Cardiac septum (tissue), 1 donor: Measurements from ENCODE around the gene GPR75. TPM values are rescaled to one million over a fixed set of nuclear protein-coding genes. Genes with fewer than 3 reads are reported as not detected.

Experiments used
- DNase-seq: peaks from one replicate; pipeline ENCODE4 v3.0.0-alpha.2; 2020; ENCODE audit warnings: low spot score
- intact Hi-C: fragments of 100-400 bp; cut with DNase I; formaldehyde crosslinking; loops from one replicate; pipeline ENCODE4 v1.14.0; 2022
- microRNA-seq: library from miRNA; unstranded; fragments of <30 nt; microRNA quantifications from one replicate; pipeline ENCODE4 v1.2.0, GENCODE V29; 2020
- total RNA-seq: library from RNA; stranded (reverse); fragmentation: NEBNext Ultra II Directional; extraction: Animal tissue kit (Norgen Biotek cat#: 25700); gene quantifications from one replicate; pipeline ENCODE4 v1.2.1, GENCODE V29; 2021
- donor health status: DM: no; HTN: no; CAD: no.

The GPR75 gene
- total RNA-seq, 1 donor from 2014 or later = 3.0 TPM

- no peak for DNase-seq
- intact Hi-C loops = no loop called here
These were observed 40.8 kb downstream of the GPR75 start for GRCh38 chr2:53818854-53819435.

- no peak for DNase-seq
- intact Hi-C loops = no loop called here
These were observed 46.6 kb downstream of the GPR75 start for GRCh38 chr2:53813151-53813550.

- intact Hi-C loops = no loop called here
- no peak for DNase-seq
These were observed 48.2 kb downstream of the GPR75 start for GRCh38 chr2:53811601-53812000.

Small RNAs within 50 kb of the gene (microRNA-seq; reads per million reads assigned to microRNA genes)
- gene MIR3682 = not detected

Other genes starting within 250 kb of the GPR75 start
- 1.4 TPM for gene CHAC2, start 92.2 kb downstream of the GPR75 start, total RNA-seq
- 9.2 TPM for gene ASB3, start 73.0 kb downstream of the GPR75 start, total RNA-seq
- gene ERLEC1, start 72.9 kb downstream of the GPR75 start, total RNA-seq = 46.0 TPM
- gene PSME4, start 111.0 kb upstream of the GPR75 start, total RNA-seq = 61.3 TPM